HUDEP-2 (cell line): ENCODE results near the gene NOG.
A peak's percentile ranks its signal among the peaks of the same experiment; 100 is the strongest.

Experiments used
- DNase-seq, 76 experiments: peaks; one replicate each; lab custom pipeline; 2025; ENCODE audit not compliant: unreplicated experiment in 76 of 76; lab: John Stamatoyannopoulos, UW

NOG gene

GRCh38 chr17:56593646-56594319 is at the start of gene NOG:
TSS of gene NOG (plus strand) at chr17:56593699. CDS start at chr17:56594224, 525 bp downstream.
- peak in 6 of 76 experiments; percentile 2 to 26 (median 18) for DNase-seq

GRCh38 chr17:56545106-56545505 is 48.4 kb upstream of the NOG start:
- no peak for DNase-seq

- DNase-seq: no peak
These were observed 47.6 kb upstream of the NOG start for GRCh38 chr17:56545930-56546329.

GRCh38 chr17:56548661-56549060 is 44.8 kb upstream of the NOG start:
- no peak for DNase-seq

- no peak for DNase-seq
These were observed 44.0 kb upstream of the NOG start for GRCh38 chr17:56549501-56549900.

GRCh38 chr17:56557682-56558081 is 35.8 kb upstream of the NOG start:
- no peak for DNase-seq

- DNase-seq: no peak
These were observed 35.4 kb upstream of the NOG start for GRCh38 chr17:56558088-56558487.

- no peak for DNase-seq
These were observed 23.3 kb upstream of the NOG start for GRCh38 chr17:56570199-56570598.

GRCh38 chr17:56571456-56571855 is 22.0 kb upstream of the NOG start:
- DNase-seq: no peak

- DNase-seq: no peak
These were observed 16.2 kb upstream of the NOG start for GRCh38 chr17:56577190-56577842.

GRCh38 chr17:56577843-56578204 is 15.7 kb upstream of the NOG start:
- DNase-seq: no peak

- DNase-seq: no peak
These were observed 11.6 kb upstream of the NOG start for GRCh38 chr17:56581635-56582627.

GRCh38 chr17:56583772-56584171 is 9.7 kb upstream of the NOG start:
- no peak for DNase-seq

GRCh38 chr17:56587298-56587697 is 6.2 kb upstream of the NOG start:
- no peak for DNase-seq

GRCh38 chr17:56592487-56593085 is 913 bp upstream of the NOG start:
- peak in 22 of 76 experiments; percentile 5 to 39 (median 15) for DNase-seq

- no peak for DNase-seq
These were observed 333 bp upstream of the NOG start for GRCh38 chr17:56593086-56593645.

GRCh38 chr17:56594320-56595107 is 1.0 kb downstream of the NOG start:
- no peak for DNase-seq

GRCh38 chr17:56595108-56595418 is 1.6 kb downstream of the NOG start:
- no peak for DNase-seq

GRCh38 chr17:56595831-56596690 is 2.6 kb downstream of the NOG start:
- DNase-seq: no peak
